GOT3 (cell line): Measurements from ENCODE around the gene SLBP.
"Not testable (repeated sequence)": the region's sequence is repeated elsewhere in the genome, so short reads cannot be mapped to it uniquely, and the experiment has no call there.

Source experiments
- DNase-seq: peaks from one replicate; lab custom pipeline; 2025; ENCODE audit warnings: mixed read lengths; lab: John Stamatoyannopoulos, UW

Gene SLBP

GRCh38 chr4:1675802-1676137, 36.3 kb downstream of the SLBP start:
- DNase-seq: no peak

GRCh38 chr4:1675136-1675801, 36.9 kb downstream of the SLBP start:
- DNase-seq: no peak

- no peak for DNase-seq
These were observed 37.4 kb downstream of the SLBP start for GRCh38 chr4:1674682-1675081.

GRCh38 chr4:1673671-1674070, 38.4 kb downstream of the SLBP start:
- no peak for DNase-seq

GRCh38 chr4:1671011-1671410, 41.1 kb downstream of the SLBP start:
- not testable (repeated sequence) for DNase-seq

- no peak for DNase-seq
These were observed 41.8 kb downstream of the SLBP start for GRCh38 chr4:1670279-1670678.

GRCh38 chr4:1669850-1670249, 42.3 kb downstream of the SLBP start:
- DNase-seq: no peak

- DNase-seq: no peak
These were observed 42.8 kb downstream of the SLBP start for GRCh38 chr4:1669270-1669669.

- DNase-seq: no peak
These were observed 43.7 kb downstream of the SLBP start for GRCh38 chr4:1668488-1668840.

- no peak for DNase-seq
These were observed 44.8 kb downstream of the SLBP start for GRCh38 chr4:1667273-1667672.

- DNase-seq: no peak
These were observed 45.7 kb downstream of the SLBP start for GRCh38 chr4:1666391-1666790.

GRCh38 chr4:1664141-1664540, 48.0 kb downstream of the SLBP start:
- DNase-seq: no peak

- no peak for DNase-seq
These were observed 48.6 kb downstream of the SLBP start for GRCh38 chr4:1663549-1663948.

- no peak for DNase-seq
These were observed 50.4 kb downstream of the SLBP start for GRCh38 chr4:1661695-1662094.

GRCh38 chr4:1660948-1661677, 51.0 kb downstream of the SLBP start:
- no peak for DNase-seq

GRCh38 chr4:1659104-1660043, 52.7 kb downstream of the SLBP start:
- DNase-seq: no peak

- no peak for DNase-seq
These were observed 53.5 kb downstream of the SLBP start for GRCh38 chr4:1658581-1658980.

- no peak for DNase-seq
These were observed 54.0 kb downstream of the SLBP start for GRCh38 chr4:1658146-1658545.

- no peak for DNase-seq
These were observed 55.1 kb downstream of the SLBP start for GRCh38 chr4:1656986-1657385.

GRCh38 chr4:1656132-1656531, 56.0 kb downstream of the SLBP start:
- DNase-seq: no peak

GRCh38 chr4:1655676-1656075, 56.4 kb downstream of the SLBP start:
- no peak for DNase-seq

- no peak for DNase-seq
These were observed 57.0 kb downstream of the SLBP start for GRCh38 chr4:1655081-1655480.
